Vagina (tissue), 2 donors: ENCODE data around the gene PPP1R15B.

ENCODE experiments used
- CTCF ChIP-seq, 3 experiments: fragments of 450-650 bp in 2 of 3; fragments of 200-600 bp in 1 of 3; sonication (generic) in 1 of 3; IDR thresholded peaks; one replicate each; pipeline ENCODE4 v1.5.1; 2017 to 2019; ENCODE audit warnings: antibody characterized with exemption in 3 of 3, mild to moderate bottlenecking in 2 of 3, moderate library complexity in 2 of 3
- POLR2AphosphoS5 ChIP-seq, 2 donors: sonication (generic); formaldehyde crosslinking; IDR thresholded peaks; one replicate each; pipeline ENCODE4 v1.9.0; 2017; ENCODE audit warnings: antibody characterized with exemption in 2 of 2, mild to moderate bottlenecking in 2 of 2, low read depth in 1 of 2; ENCODE audit not compliant: insufficient read depth in 1 of 2

GRCh38 chr1:204377800-204378668 is 33.6 kb downstream of the PPP1R15B start:
- TF ChIP-seq CTCF (IDR thresholded peaks at IDR 0.05): no peak
- TF ChIP-seq POLR2AphosphoS5 (IDR thresholded peaks at IDR 0.05; ENCODE audit: insufficient read depth in 1 of 2, low read depth in 1 of 2): peak in 1 of 2 donors; percentile 22
